Effector memory CD4-positive, alpha-beta T cell (primary cell): ENCODE data around the gene WDR12.
A peak's percentile ranks its signal among the peaks of the same experiment; 100 is the strongest.
"Not testable (repeated sequence)": the region's sequence is repeated elsewhere in the genome, so short reads cannot be mapped to it uniquely, and the experiment has no call there.

Experiments
- DNase-seq, 3 donors: peaks; one replicate each; pipeline ENCODE4 v3.0.0-alpha.2; 2020
- H3K27ac ChIP-seq: 2 replicates; pipeline ENCODE4 v1.7.0; 2013; ENCODE audit warnings: mild to moderate bottlenecking, low read length, moderate library complexity; ENCODE audit not compliant: insufficient read depth, poor library complexity, severe bottlenecking
- H3K27me3 ChIP-seq: replicated peaks from 2 replicates; pipeline ENCODE4 v1.7.0; 2013; ENCODE audit warnings: mild to moderate bottlenecking, low read length; ENCODE audit not compliant: insufficient read depth, control insufficient read depth, poor library complexity, severe bottlenecking
- H3K36me3 ChIP-seq: 2 replicates; pipeline ENCODE4 v1.7.0; 2013; ENCODE audit warnings: mild to moderate bottlenecking, low read length, moderate library complexity; ENCODE audit not compliant: control insufficient read depth, insufficient read depth
- H3K4me1 ChIP-seq: 2 replicates; pipeline ENCODE4 v1.7.0; 2013; ENCODE audit warnings: low read length, mild to moderate bottlenecking; ENCODE audit not compliant: control insufficient read depth, insufficient read depth, poor library complexity, severe bottlenecking
- H3K4me3 ChIP-seq: 2 replicates; pipeline ENCODE4 v1.7.0; 2013; ENCODE audit warnings: low read length, low read depth, mild to moderate bottlenecking; ENCODE audit not compliant: insufficient read depth, poor library complexity, severe bottlenecking
- H3K9me3 ChIP-seq: 2 replicates; pipeline ENCODE4 v1.7.0; 2013; ENCODE audit warnings: mild to moderate bottlenecking, low read length, moderate library complexity; ENCODE audit not compliant: control insufficient read depth
- total RNA-seq, 3 donors: gene quantifications; one replicate each; lab custom pipeline; 2026; lab: John Stamatoyannopoulos, UW

WDR12 gene
- 11.7 to 14.7 (median 11.8) reads per million in 3 donors for total RNA-seq

- no peaks in the 10 kb centered on the region for H3K27me3 ChIP-seq
- peak within 1 kb of the TSS; percentile 67 for H3K4me3 ChIP-seq
- no peaks in the 10 kb centered on the region for H3K9me3 ChIP-seq
- H3K27ac ChIP-seq = peak within 1 kb of the TSS; percentile 79
- no peaks in the 10 kb centered on the region for H3K36me3 ChIP-seq
- H3K4me1 ChIP-seq = peaks cover 4% of the 10 kb centered on the region
- peak; percentile 80 to 85 (median 85) for DNase-seq
These were observed at the start of gene WDR12, which contains the start of gene CARF for GRCh38 chr2:202911512-202912341. TSS of gene WDR12 (minus strand) at chr2:202911673. CDS start at chr2:202911476, 197 bp downstream. TSS of gene CARF (plus strand) at chr2:202912275. CDS start at chr2:202941903, 29,628 bp downstream.

GRCh38 chr2:202960524-202960923, 49.1 kb upstream of the WDR12 start:
- no peak overlapping the region for H3K27ac ChIP-seq
- no peaks in the 10 kb centered on the region for H3K27me3 ChIP-seq
- H3K4me3 ChIP-seq = no peak overlapping the region
- no peaks in the 10 kb centered on the region for H3K4me1 ChIP-seq
- no peaks in the 10 kb centered on the region for H3K9me3 ChIP-seq
- no peak for DNase-seq
- H3K36me3 ChIP-seq = no peaks in the 10 kb centered on the region

GRCh38 chr2:202950592-202950991, 39.1 kb upstream of the WDR12 start:
- no peak for DNase-seq
- Histone ChIP-seq H3K27ac (no peak overlapping the region), H3K9me3 (no peaks in the 10 kb centered on the region), H3K27me3 (no peaks in the 10 kb centered on the region), H3K4me3 (no peak overlapping the region), H3K36me3 (peaks cover 14% of the 10 kb centered on the region), H3K4me1 (no peaks in the 10 kb centered on the region)

GRCh38 chr2:202949333-202949732, 37.9 kb upstream of the WDR12 start:
- peaks cover 18% of the 10 kb centered on the region for H3K36me3 ChIP-seq
- H3K27me3 ChIP-seq, H3K4me3 ChIP-seq, H3K4me1 ChIP-seq, DNase-seq, H3K27ac ChIP-seq, H3K9me3 ChIP-seq: not testable (repeated sequence)

- no peaks in the 10 kb centered on the region for H3K9me3 ChIP-seq
- DNase-seq = no peak
- H3K4me1 ChIP-seq = no peaks in the 10 kb centered on the region
- no peaks in the 10 kb centered on the region for H3K27me3 ChIP-seq
- no peak overlapping the region for H3K4me3 ChIP-seq
- no peak overlapping the region for H3K27ac ChIP-seq
- H3K36me3 ChIP-seq = peaks cover 7% of the 10 kb centered on the region
These were observed 34.0 kb upstream of the WDR12 start for GRCh38 chr2:202945497-202945896.

- H3K4me3 ChIP-seq = no peak overlapping the region
- no peaks in the 10 kb centered on the region for H3K27me3 ChIP-seq
These were observed 33.3 kb upstream of the WDR12 start for GRCh38 chr2:202944816-202945215.

GRCh38 chr2:202944408-202944807, 32.9 kb upstream of the WDR12 start:
- Histone ChIP-seq H3K27ac (no peak overlapping the region), H3K9me3 (no peaks in the 10 kb centered on the region), H3K36me3 (peaks cover 7% of the 10 kb centered on the region), H3K4me1 (no peaks in the 10 kb centered on the region), H3K4me3 (no peak overlapping the region), H3K27me3 (no peaks in the 10 kb centered on the region)
- DNase-seq = no peak

More at GRCh38 chr2:202944816-202945215, 33.3 kb upstream of the WDR12 start:
- H3K9me3 ChIP-seq = no peaks in the 10 kb centered on the region
- H3K27ac ChIP-seq = no peak overlapping the region
- H3K4me1 ChIP-seq = no peaks in the 10 kb centered on the region
- peaks cover 7% of the 10 kb centered on the region for H3K36me3 ChIP-seq
- DNase-seq = no peak

- DNase-seq = no peak
These were observed 30.3 kb upstream of the WDR12 start for GRCh38 chr2:202941771-202942170.

GRCh38 chr2:202938960-202939359, 27.5 kb upstream of the WDR12 start:
- no peaks in the 10 kb centered on the region for H3K4me1 ChIP-seq
- DNase-seq = no peak
- H3K9me3 ChIP-seq = no peaks in the 10 kb centered on the region
- no peak overlapping the region for H3K4me3 ChIP-seq
- peaks cover 3% of the 10 kb centered on the region for H3K36me3 ChIP-seq
- H3K27me3 ChIP-seq = no peaks in the 10 kb centered on the region
- H3K27ac ChIP-seq = no peak overlapping the region

More at GRCh38 chr2:202941771-202942170, 30.3 kb upstream of the WDR12 start:
- H3K9me3 ChIP-seq = no peaks in the 10 kb centered on the region
- H3K27me3 ChIP-seq = no peaks in the 10 kb centered on the region
- H3K4me3 ChIP-seq = no peak overlapping the region
- H3K27ac ChIP-seq = no peak overlapping the region
- H3K4me1 ChIP-seq = no peaks in the 10 kb centered on the region
- peaks cover 7% of the 10 kb centered on the region for H3K36me3 ChIP-seq

GRCh38 chr2:202934456-202934855, 23.0 kb upstream of the WDR12 start:
- no peak for DNase-seq
- Histone ChIP-seq H3K36me3 (peaks cover 3% of the 10 kb centered on the region), H3K27ac (no peak overlapping the region), H3K4me3 (no peak overlapping the region), H3K4me1 (no peaks in the 10 kb centered on the region), H3K9me3 (no peaks in the 10 kb centered on the region), H3K27me3 (no peaks in the 10 kb centered on the region)
